Measurements from ENCODE around the gene SEMA4D.

DNA sequence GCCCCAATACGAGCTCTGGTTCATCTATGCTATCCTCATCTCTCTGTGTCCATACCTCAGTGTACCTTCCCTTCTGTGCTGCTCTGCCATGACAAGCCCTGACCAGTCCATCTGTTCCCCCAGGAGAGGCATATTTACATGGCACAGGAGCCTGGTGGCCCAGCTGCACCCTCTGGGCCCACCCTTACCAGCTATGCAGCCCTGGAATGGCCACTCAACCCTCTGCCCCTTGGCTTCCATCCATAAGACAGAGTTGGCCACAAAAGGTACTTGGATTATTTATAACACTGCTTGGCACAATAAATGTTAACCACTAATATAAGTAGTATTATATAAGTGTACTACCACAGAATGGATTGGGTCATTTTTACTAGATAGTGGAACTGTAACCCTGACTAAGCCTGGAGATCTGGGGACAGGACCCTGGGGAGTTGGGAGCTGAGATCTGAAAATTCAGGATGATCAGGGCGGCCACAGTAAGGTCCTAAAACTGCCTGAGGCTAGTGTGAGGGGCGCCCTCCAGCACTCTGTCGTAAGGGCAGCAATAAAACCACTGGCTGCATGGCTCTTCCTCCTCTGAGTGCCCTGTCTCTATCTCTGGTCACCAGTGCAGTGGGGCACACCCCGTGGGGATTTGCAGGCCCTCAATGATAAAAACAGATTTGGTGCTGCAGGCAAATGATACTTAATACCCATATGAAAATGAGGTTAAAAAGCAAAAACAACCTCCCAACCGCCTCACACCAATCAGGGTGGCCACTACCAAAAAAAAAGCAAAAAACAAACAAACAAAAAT is 65.8 kb downstream of the SEMA4D start:
- no peak for TF ChIP-seq CEBPB (IDR thresholded peaks at IDR 0.05)
- TF ChIP-seq RAD21 (IDR thresholded peaks at IDR 0.05; ENCODE audit: low read depth): no peak
- TF ChIP-seq YY1 (IDR thresholded peaks at IDR 0.05; ENCODE audit: low read depth): no peak
- no peak for TF ChIP-seq USF1 (IDR thresholded peaks at IDR 0.05)
- TF ChIP-seq TEAD4 (IDR thresholded peaks at IDR 0.05): no peak
- no peak for TF ChIP-seq EGR1 (IDR thresholded peaks at IDR 0.05)
- TF ChIP-seq TAF1 (IDR thresholded peaks at IDR 0.05; ENCODE audit: low read depth): no peak

All from Ishikawa (cell line).